ENCODE results near the gene SSBP2. TPM values are rescaled to one million over a fixed set of nuclear protein-coding genes. Genes with fewer than 3 reads are reported as not detected.

SSBP2 gene
- total RNA-seq, 2 donors from 2014 or later, result 18.1 to 31.4 TPM

DNA sequence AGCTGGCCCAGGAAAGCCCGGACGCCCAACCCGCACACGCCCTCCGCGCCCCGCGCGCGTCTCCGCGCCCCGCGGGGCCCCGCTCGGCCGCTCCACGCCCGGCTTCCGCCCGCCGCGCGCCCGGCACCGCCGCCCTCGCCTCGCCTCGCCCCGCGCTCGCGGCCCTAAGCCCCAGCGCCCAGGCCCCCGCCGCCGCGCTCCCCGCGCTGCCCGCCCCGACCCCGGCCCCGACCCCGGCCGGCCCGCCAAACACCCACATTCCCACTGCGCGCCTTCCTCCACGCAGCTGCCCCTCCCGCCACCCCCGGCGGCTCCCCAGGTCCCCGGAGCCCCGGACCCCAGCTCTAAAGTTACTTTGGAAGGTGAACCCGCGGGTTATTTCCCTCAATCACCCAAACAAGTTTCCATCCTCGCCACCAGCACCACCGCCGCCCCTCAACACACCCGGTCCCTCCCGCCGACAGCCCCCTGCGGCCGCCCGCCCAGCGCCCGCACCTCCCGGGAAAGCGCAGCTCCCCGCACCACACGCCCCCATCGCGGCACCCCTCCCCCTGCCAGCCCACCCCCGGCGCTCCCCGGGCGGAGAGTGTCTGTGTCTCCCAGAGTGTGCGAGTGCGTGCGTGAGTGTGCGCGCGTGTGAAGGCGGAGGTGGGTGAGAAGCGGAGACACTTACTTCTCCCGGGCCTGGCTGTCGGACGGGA lies 439 bp downstream of the SSBP2 start:
- no peaks in the 10 kb centered on the region for H3K27me3 ChIP-seq
- peak in 2 of 4 donors; percentile 4 to 27 for DNase-seq
- TF ChIP-seq, protein P1, sequence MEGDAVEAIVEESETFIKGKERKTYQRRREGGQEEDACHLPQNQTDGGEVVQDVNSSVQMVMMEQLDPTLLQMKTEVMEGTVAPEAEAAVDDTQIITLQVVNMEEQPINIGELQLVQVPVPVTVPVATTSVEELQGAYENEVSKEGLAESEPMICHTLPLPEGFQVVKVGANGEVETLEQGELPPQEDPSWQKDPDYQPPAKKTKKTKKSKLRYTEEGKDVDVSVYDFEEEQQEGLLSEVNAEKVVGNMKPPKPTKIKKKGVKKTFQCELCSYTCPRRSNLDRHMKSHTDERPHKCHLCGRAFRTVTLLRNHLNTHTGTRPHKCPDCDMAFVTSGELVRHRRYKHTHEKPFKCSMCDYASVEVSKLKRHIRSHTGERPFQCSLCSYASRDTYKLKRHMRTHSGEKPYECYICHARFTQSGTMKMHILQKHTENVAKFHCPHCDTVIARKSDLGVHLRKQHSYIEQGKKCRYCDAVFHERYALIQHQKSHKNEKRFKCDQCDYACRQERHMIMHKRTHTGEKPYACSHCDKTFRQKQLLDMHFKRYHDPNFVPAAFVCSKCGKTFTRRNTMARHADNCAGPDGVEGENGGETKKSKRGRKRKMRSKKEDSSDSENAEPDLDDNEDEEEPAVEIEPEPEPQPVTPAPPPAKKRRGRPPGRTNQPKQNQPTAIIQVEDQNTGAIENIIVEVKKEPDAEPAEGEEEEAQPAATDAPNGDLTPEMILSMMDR (IDR thresholded peaks at IDR 0.05), result no peak
- peak in 1 of 3 donors; percentile 41 for TF ChIP-seq POLR2A (IDR thresholded peaks at IDR 0.05)
- H3K4me3 ChIP-seq, result peak overlapping the region; percentile 65 to 70
- WGBS, 2 donors, result 0% methylated on average over 12 to 81 of the region's 90 CpGs
- H3K9me3 ChIP-seq, result no peaks in the 10 kb centered on the region
- intact Hi-C loops (cut with DNase I), result loop anchor here (5.0 kb wide), 1 partner anchor 102 kb away; no protein-coding TSS in a partner anchor
- H3K27ac ChIP-seq, result peak overlapping the region; percentile 84 to 99 (median 97)
- no peaks in the 10 kb centered on the region for H3K36me3 ChIP-seq (replicated peaks in 1 of 2; ENCODE audit: insufficient read depth in 1 of 2, low read depth in 2 of 2)
- peaks cover 35% of the 10 kb centered on the region for H3K4me1 ChIP-seq
- peak; percentile 4 for ATAC-seq

DNA sequence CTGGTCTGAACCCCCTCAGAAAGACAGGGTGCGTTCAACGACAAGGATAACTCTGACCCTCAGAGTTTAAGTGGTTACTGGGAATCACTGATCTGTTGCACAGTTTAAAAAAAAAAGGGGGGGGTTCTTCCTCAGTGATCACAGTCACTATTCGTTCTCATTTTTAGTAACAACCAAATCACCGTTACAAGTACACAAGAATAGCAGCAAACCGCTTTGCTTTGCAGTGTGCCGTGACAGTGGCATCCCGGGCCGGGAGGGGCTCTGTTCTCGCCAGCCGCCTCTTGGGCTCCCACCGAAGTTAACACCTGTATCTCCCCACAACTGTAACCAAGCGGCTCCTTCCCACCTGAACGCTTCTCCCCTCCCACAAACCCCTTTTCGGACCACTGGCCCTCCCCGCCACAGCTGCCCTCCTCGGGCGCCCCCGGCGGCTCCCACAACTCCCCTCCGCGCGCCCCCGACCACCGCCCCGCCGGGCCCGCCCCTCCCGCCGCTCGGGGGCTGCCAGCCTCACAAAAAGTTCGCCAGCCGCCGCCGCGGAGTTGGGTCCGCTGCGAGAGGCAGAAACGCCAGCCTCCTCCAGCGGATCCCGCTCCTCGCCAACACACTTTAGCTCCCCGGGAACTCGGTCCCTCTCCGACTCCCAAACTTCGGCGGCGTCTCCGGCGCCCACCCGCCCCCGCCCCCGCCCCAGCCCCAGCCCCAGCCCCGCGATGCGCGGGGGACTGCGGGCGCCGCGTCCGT lies 1.2 kb downstream of the SSBP2 start:
- H3K4me1 ChIP-seq, result peaks cover 29% of the 10 kb centered on the region

DNA sequence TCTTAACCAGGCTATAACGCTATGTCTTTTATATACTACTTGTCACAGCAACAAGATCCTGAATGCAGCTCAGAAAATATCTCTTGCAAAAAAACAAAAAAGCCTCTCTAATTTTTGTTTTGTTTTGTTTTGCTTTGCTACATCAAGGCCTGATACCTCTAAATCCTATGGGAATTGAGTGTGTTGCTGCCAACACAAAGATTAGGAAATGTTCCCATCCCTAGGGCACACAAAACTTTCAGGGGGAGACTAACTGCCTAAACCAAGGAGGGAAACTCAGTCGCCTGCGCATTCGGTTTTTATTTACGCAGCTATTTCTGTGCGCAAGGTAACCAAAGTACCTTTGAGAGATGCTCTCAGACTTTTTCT lies 1.7 kb downstream of the SSBP2 start:
- intact Hi-C loops (cut with DNase I), result loop anchor here (5.0 kb wide), 1 partner anchor 237 kb away; no protein-coding TSS in a partner anchor
- peak in 2 of 4 donors; percentile 8 to 10 for DNase-seq

More for the DNA sequence above, 1.2 kb downstream of the SSBP2 start:
- Histone ChIP-seq H3K9me3 (no peaks in the 10 kb centered on the region), H3K36me3 (replicated peaks in 1 of 2; ENCODE audit: insufficient read depth in 1 of 2, low read depth in 2 of 2) (no peaks in the 10 kb centered on the region), H3K27ac (peak overlapping the region; percentile 46 to 84 (median 74)), H3K27me3 (no peaks in the 10 kb centered on the region), H3K4me3 (peak overlapping the region; percentile 40 to 65)
- DNase-seq (peak; percentile 21 to 43 (median 38)), ATAC-seq (no peak)
- TF ChIP-seq, protein P1 (IDR thresholded peaks at IDR 0.05), result no peak
- TF ChIP-seq POLR2A (IDR thresholded peaks at IDR 0.05), result no peak
- intact Hi-C loops (cut with DNase I), result loop anchor here (5.0 kb wide), 2 partner anchors 103 to 237 kb away; no protein-coding TSS in a partner anchor
- WGBS, 2 donors, result 0% methylated on average over 12 to 53 of the region's 61 CpGs

DNA sequence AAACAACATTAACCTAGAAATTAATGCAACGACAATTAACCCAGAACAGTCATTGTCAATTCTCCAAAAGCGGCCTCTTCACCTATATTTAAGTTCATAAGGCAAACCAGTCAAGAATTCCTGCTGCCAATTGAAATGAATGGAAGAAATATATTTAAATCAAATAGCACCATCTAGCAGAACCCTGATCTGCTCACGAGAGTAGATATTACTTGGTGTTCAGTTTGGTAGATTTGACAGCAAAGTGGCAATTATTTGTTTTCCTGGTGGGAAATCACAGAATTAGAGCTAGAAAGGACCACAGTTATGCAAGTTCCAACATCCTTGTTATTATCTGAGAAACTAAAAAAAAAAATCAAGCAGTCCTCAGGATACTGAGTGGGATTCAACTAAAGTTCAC lies 2.3 kb downstream of the SSBP2 start:
- no peak for DNase-seq
- Histone ChIP-seq H3K4me3 (no peak overlapping the region), H3K36me3 (replicated peaks in 1 of 2; ENCODE audit: insufficient read depth in 1 of 2, low read depth in 2 of 2) (no peaks in the 10 kb centered on the region), H3K9me3 (no peaks in the 10 kb centered on the region), H3K4me1 (peaks cover 25% of the 10 kb centered on the region), H3K27ac (no peak overlapping the region), H3K27me3 (no peaks in the 10 kb centered on the region)
- WGBS, 2 donors, result 75 to 77% methylated on average over 3 of the region's 3 CpGs
- TF ChIP-seq, protein P1 (IDR thresholded peaks at IDR 0.05), result no peak
- TF ChIP-seq POLR2A (IDR thresholded peaks at IDR 0.05), result no peak
- ATAC-seq, result no peak
- intact Hi-C loops (cut with DNase I), result loop anchor here (5.0 kb wide), 1 partner anchor 236 kb away; no protein-coding TSS in a partner anchor

More for the DNA sequence above, 1.7 kb downstream of the SSBP2 start:
- H3K4me1 ChIP-seq, result peaks cover 25% of the 10 kb centered on the region
- no peaks in the 10 kb centered on the region for H3K27me3 ChIP-seq
- H3K9me3 ChIP-seq, result no peaks in the 10 kb centered on the region
- H3K27ac ChIP-seq, result peak overlapping the region in 3 of 4 donors; percentile 46 to 75 (median 74)
- H3K4me3 ChIP-seq, result peak overlapping the region in 1 of 2 donors; percentile 40
- ATAC-seq, result no peak
- WGBS, 2 donors, result 11 to 12% methylated on average over 6 of the region's 6 CpGs
- TF ChIP-seq, protein P1 (IDR thresholded peaks at IDR 0.05), result no peak
- TF ChIP-seq POLR2A (IDR thresholded peaks at IDR 0.05), result no peak
- no peaks in the 10 kb centered on the region for H3K36me3 ChIP-seq (replicated peaks in 1 of 2; ENCODE audit: insufficient read depth in 1 of 2, low read depth in 2 of 2)
